ENCODE data around the gene CTNNBL1. TPM values are rescaled to one million over a fixed set of nuclear protein-coding genes. Genes with fewer than 3 reads are reported as not detected.

CTNNBL1 gene
- total and polyA plus RNA-seq, 5 donors = 43.8 to 65.7 (median 54.7) TPM

- H3K4me1 ChIP-seq (ENCODE audit: control insufficient read depth, insufficient read depth, low read length) = peaks cover 2% of the 10 kb centered on the region
- WGBS = 93% methylated on average over 2 of the region's 2 CpGs
- ATAC-seq = no peak
These were observed 48.3 kb downstream of the CTNNBL1 start for GRCh38 chr20:37742131-37742530.

GRCh38 chr20:37744347-37744746, 50.5 kb downstream of the CTNNBL1 start:
- intact Hi-C loops (cut with DNase I) = no loop called here
- 89% methylated on average over 2 of the region's 2 CpGs for WGBS
- Histone ChIP-seq H3K4me1 (ENCODE audit: control insufficient read depth, insufficient read depth, low read length) (peaks cover 2% of the 10 kb centered on the region), H3K27ac (ENCODE audit: low read length) (no peak overlapping the region), H3K4me3 (ENCODE audit: low read length) (no peak overlapping the region), H3K27me3 (ENCODE audit: control insufficient read depth, insufficient read depth) (no peaks in the 10 kb centered on the region), H3K9me3 (ENCODE audit: control insufficient read depth, low read length) (no peaks in the 10 kb centered on the region)
- no peak for DNase-seq
- no peak for ATAC-seq

More at GRCh38 chr20:37742131-37742530, 48.3 kb downstream of the CTNNBL1 start:
- H3K27ac ChIP-seq (ENCODE audit: low read length) = no peak overlapping the region
- H3K9me3 ChIP-seq (ENCODE audit: control insufficient read depth, low read length) = no peaks in the 10 kb centered on the region
- no peak for DNase-seq
- intact Hi-C loops (cut with DNase I) = no loop called here
- H3K27me3 ChIP-seq (ENCODE audit: control insufficient read depth, insufficient read depth) = no peaks in the 10 kb centered on the region
- H3K4me3 ChIP-seq (ENCODE audit: low read length) = no peak overlapping the region

- H3K27me3 ChIP-seq (ENCODE audit: control insufficient read depth, insufficient read depth) = no peaks in the 10 kb centered on the region
- ATAC-seq = no peak
- intact Hi-C loops (cut with DNase I) = no loop called here
- no peak overlapping the region for H3K27ac ChIP-seq (ENCODE audit: low read length)
- WGBS = 82% methylated on average over 3 of the region's 3 CpGs
- no peak overlapping the region for H3K4me3 ChIP-seq (ENCODE audit: low read length)
- H3K9me3 ChIP-seq (ENCODE audit: control insufficient read depth, low read length) = no peaks in the 10 kb centered on the region
- DNase-seq = no peak
- peaks cover 2% of the 10 kb centered on the region for H3K4me1 ChIP-seq (ENCODE audit: control insufficient read depth, insufficient read depth, low read length)
These were observed 51.7 kb downstream of the CTNNBL1 start for GRCh38 chr20:37745553-37745952.

GRCh38 chr20:37748015-37748414, 54.2 kb downstream of the CTNNBL1 start:
- no peaks in the 10 kb centered on the region for H3K27me3 ChIP-seq (ENCODE audit: control insufficient read depth, insufficient read depth)
- intact Hi-C loops (cut with DNase I) = no loop called here
- H3K9me3 ChIP-seq (ENCODE audit: control insufficient read depth, low read length) = no peaks in the 10 kb centered on the region
- H3K4me3 ChIP-seq (ENCODE audit: low read length) = no peak overlapping the region
- peaks cover 1% of the 10 kb centered on the region for H3K4me1 ChIP-seq (ENCODE audit: control insufficient read depth, insufficient read depth, low read length)
- DNase-seq (no peak), ATAC-seq (no peak)
- H3K27ac ChIP-seq (ENCODE audit: low read length) = no peak overlapping the region
- 100% methylated on average over 1 of the region's 1 CpG for WGBS

- Histone ChIP-seq H3K27ac (ENCODE audit: low read length) (no peak overlapping the region), H3K27me3 (ENCODE audit: control insufficient read depth, insufficient read depth) (no peaks in the 10 kb centered on the region), H3K4me3 (ENCODE audit: low read length) (no peak overlapping the region), H3K9me3 (ENCODE audit: control insufficient read depth, low read length) (no peaks in the 10 kb centered on the region), H3K4me1 (ENCODE audit: control insufficient read depth, insufficient read depth, low read length) (peaks cover 1% of the 10 kb centered on the region)
- ATAC-seq (no peak), DNase-seq (no peak)
- WGBS = 69% methylated on average over 4 of the region's 4 CpGs
- intact Hi-C loops (cut with DNase I) = no loop called here
These were observed 55.4 kb downstream of the CTNNBL1 start for GRCh38 chr20:37749218-37749617.

- 58% methylated on average over 8 of the region's 8 CpGs for WGBS
- peaks cover 1% of the 10 kb centered on the region for H3K4me1 ChIP-seq (ENCODE audit: control insufficient read depth, insufficient read depth, low read length)
- H3K9me3 ChIP-seq (ENCODE audit: control insufficient read depth, low read length) = no peaks in the 10 kb centered on the region
- ATAC-seq = peak in 1 of 2 donors; percentile 71
- no peak overlapping the region for H3K4me3 ChIP-seq (ENCODE audit: low read length)
- H3K27ac ChIP-seq (ENCODE audit: low read length) = no peak overlapping the region
- no peaks in the 10 kb centered on the region for H3K27me3 ChIP-seq (ENCODE audit: control insufficient read depth, insufficient read depth)
- no peak for DNase-seq
- intact Hi-C loops (cut with DNase I) = loop anchor here in 1 of 4 donors (10.0 kb wide), 1 partner anchor 135 kb away; no protein-coding TSS in a partner anchor
These were observed 56.0 kb downstream of the CTNNBL1 start for GRCh38 chr20:37749620-37750403.

GRCh38 chr20:37755665-37756064, 61.8 kb downstream of the CTNNBL1 start:
- 59% methylated on average over 3 of the region's 3 CpGs for WGBS
- DNase-seq = peak; percentile 17 to 52 (median 51)
- intact Hi-C loops (cut with DNase I) = loop anchor here in 1 of 4 donors (10.0 kb wide), 1 partner anchor 129 kb away; no protein-coding TSS in a partner anchor

GRCh38 chr20:37756234-37756633, 62.4 kb downstream of the CTNNBL1 start:
- Histone ChIP-seq H3K27ac (ENCODE audit: low read length) (no peak overlapping the region), H3K27me3 (ENCODE audit: control insufficient read depth, insufficient read depth) (no peaks in the 10 kb centered on the region), H3K9me3 (ENCODE audit: control insufficient read depth, low read length) (no peaks in the 10 kb centered on the region), H3K4me1 (ENCODE audit: control insufficient read depth, insufficient read depth, low read length) (peaks cover 5% of the 10 kb centered on the region), H3K4me3 (ENCODE audit: low read length) (no peak overlapping the region)
- 72% methylated on average over 2 of the region's 2 CpGs for WGBS
- intact Hi-C loops (cut with DNase I) = loop anchor here in 1 of 4 donors (10.0 kb wide), 1 partner anchor 129 kb away; no protein-coding TSS in a partner anchor
- ATAC-seq = no peak
- no peak for DNase-seq

More at GRCh38 chr20:37755665-37756064, 61.8 kb downstream of the CTNNBL1 start:
- peaks cover 6% of the 10 kb centered on the region for H3K4me1 ChIP-seq (ENCODE audit: control insufficient read depth, insufficient read depth, low read length)
- no peak overlapping the region for H3K4me3 ChIP-seq (ENCODE audit: low read length)
- H3K27ac ChIP-seq (ENCODE audit: low read length) = no peak overlapping the region
- H3K9me3 ChIP-seq (ENCODE audit: control insufficient read depth, low read length) = no peaks in the 10 kb centered on the region
- H3K27me3 ChIP-seq (ENCODE audit: control insufficient read depth, insufficient read depth) = no peaks in the 10 kb centered on the region
- ATAC-seq = peak; percentile 49 to 60

GRCh38 chr20:37757550-37757949, 63.7 kb downstream of the CTNNBL1 start:
- 90% methylated on average over 6 of the region's 6 CpGs for WGBS
- Histone ChIP-seq H3K4me1 (ENCODE audit: control insufficient read depth, insufficient read depth, low read length) (peaks cover 5% of the 10 kb centered on the region), H3K4me3 (ENCODE audit: low read length) (no peak overlapping the region), H3K9me3 (ENCODE audit: control insufficient read depth, low read length) (no peaks in the 10 kb centered on the region), H3K27me3 (ENCODE audit: control insufficient read depth, insufficient read depth) (no peaks in the 10 kb centered on the region), H3K27ac (ENCODE audit: low read length) (no peak overlapping the region)
- intact Hi-C loops (cut with DNase I) = loop anchor here in 1 of 4 donors (10.0 kb wide), 1 partner anchor 127 kb away; no protein-coding TSS in a partner anchor
- no peak for ATAC-seq
- no peak for DNase-seq

- Histone ChIP-seq H3K27ac (ENCODE audit: low read length) (no peak overlapping the region), H3K4me3 (ENCODE audit: low read length) (no peak overlapping the region), H3K4me1 (ENCODE audit: control insufficient read depth, insufficient read depth, low read length) (peaks cover 5% of the 10 kb centered on the region), H3K9me3 (ENCODE audit: control insufficient read depth, low read length) (no peaks in the 10 kb centered on the region), H3K27me3 (ENCODE audit: control insufficient read depth, insufficient read depth) (no peaks in the 10 kb centered on the region)
- peak in 2 of 3 donors; percentile 33 to 62 for DNase-seq
- intact Hi-C loops (cut with DNase I) = loop anchor here in 1 of 4 donors (10.0 kb wide), 1 partner anchor 126 kb away; no protein-coding TSS in a partner anchor
- WGBS = 69% methylated on average over 5 of the region's 5 CpGs
- no peak for ATAC-seq
These were observed 64.5 kb downstream of the CTNNBL1 start for GRCh38 chr20:37758332-37758731.

- Histone ChIP-seq H3K9me3 (ENCODE audit: control insufficient read depth, low read length) (no peaks in the 10 kb centered on the region), H3K4me1 (ENCODE audit: control insufficient read depth, insufficient read depth, low read length) (peaks cover 5% of the 10 kb centered on the region), H3K27me3 (ENCODE audit: control insufficient read depth, insufficient read depth) (no peaks in the 10 kb centered on the region), H3K4me3 (ENCODE audit: low read length) (no peak overlapping the region), H3K27ac (ENCODE audit: low read length) (no peak overlapping the region)
- WGBS = 90% methylated on average over 6 of the region's 6 CpGs
- intact Hi-C loops (cut with DNase I) = loop anchor here in 1 of 4 donors (10.0 kb wide), 1 partner anchor 126 kb away; no protein-coding TSS in a partner anchor
- ATAC-seq (no peak), DNase-seq (no peak)
These were observed 65.3 kb downstream of the CTNNBL1 start for GRCh38 chr20:37759052-37759553.

Data from right cardiac atrium (tissue), 5 donors.